Gastrocnemius medialis (tissue), 4 donors: ENCODE measurements around the gene CHMP1B. TPM values are rescaled to one million over a fixed set of nuclear protein-coding genes. Genes with fewer than 3 reads are reported as not detected.

Experiments
- ATAC-seq, 2 donors: fragments of 150-250 bp; one replicate each; pipeline ENCODE4 v1.9.1; 2016
- DNase-seq, 2 donors: peaks; one replicate each; pipeline ENCODE4 v3.0.0-alpha.2; 2019
- H3K27ac ChIP-seq, 4 donors: fragments of 200-600 bp; sonication (generic); 1 replicate in 1 of 4; 2 replicates in 3 of 4; pipeline ENCODE4 v1.5.1; 2016 to 2018; ENCODE audit warnings: mild to moderate bottlenecking in 2 of 4, moderate library complexity in 1 of 4
- H3K27me3 ChIP-seq, 3 donors: fragments of 200-600 bp; sonication (generic) in 2 of 3; 1 replicate in 1 of 3; 2 replicates in 2 of 3; pipeline versions ENCODE4 v1.5.1 to v1.6.0; 2016 to 2019; ENCODE audit warnings: mild to moderate bottlenecking in 1 of 3, moderate library complexity in 1 of 3
- H3K36me3 ChIP-seq, 2 donors: fragments of 200-600 bp; sonication (generic) in 1 of 2; one replicate each; pipeline ENCODE4 v1.5.1; 2017 to 2018
- H3K4me1 ChIP-seq, 2 donors: fragments of 200-600 bp; sonication (generic) in 1 of 2; one replicate each; pipeline ENCODE4 v1.5.1; 2016 to 2017; ENCODE audit warnings: mild to moderate bottlenecking in 2 of 2
- H3K4me3 ChIP-seq, 4 donors: fragments of 200-600 bp; sonication (generic) in 3 of 4; 1 replicate in 1 of 4; 2 replicates in 3 of 4; pipeline ENCODE4 v1.5.1; 2016 to 2019; ENCODE audit warnings: mild to moderate bottlenecking in 2 of 4
- H3K9me3 ChIP-seq, 3 donors: fragments of 200-600 bp; sonication (generic) in 2 of 3; 1 replicate in 1 of 3; 2 replicates in 2 of 3; pipeline ENCODE4 v1.5.1; 2016 to 2019
- POLR2A ChIP-seq, 2 donors: fragments of 450-650 bp; IDR thresholded peaks; one replicate each; pipeline ENCODE4 v1.6.1; 2017; ENCODE audit warnings: antibody characterized with exemption in 2 of 2, mild to moderate bottlenecking in 2 of 2, moderate library complexity in 2 of 2
- in situ Hi-C, 4 donors: fragments of 200-750 bp; cut with MboI; loops; one replicate each; pipeline versions ENCODE4 v1.15.0 to v1.8.0; 2017; ENCODE audit warnings: low sequenced_read_pairs in 4 of 4
- intact Hi-C: fragments of 100-400 bp; cut with DNase I; formaldehyde crosslinking; loops from one replicate; pipeline ENCODE4 v1.15.1; 2023; ENCODE audit warnings: low total_unique reads
- total RNA-seq, 4 donors: library from RNA; depleted of rRNA; stranded (reverse); fragments of >200 nt; gene quantifications; one replicate each; pipeline versions ENCODE4 v1.1.0 to v1.2.3, GENCODE V29; 2016
- TF ChIP-seq, protein P1 (sequence below), 5 experiments: fragments of 450-650 bp in 3 of 5; fragments of 200-600 bp in 2 of 5; sonication (generic) in 2 of 5; IDR thresholded peaks in 4 of 5; conservative IDR thresholded peaks in 1 of 5; 1 replicate in 4 of 5; 2 replicates in 1 of 5; pipeline ENCODE4 v1.5.1; 2016 to 2019; ENCODE audit warnings: antibody characterized with exemption in 5 of 5, mild to moderate bottlenecking in 3 of 5, moderate library complexity in 3 of 5

The CHMP1B gene
- total RNA-seq, 4 donors from 2014 or later: 347 to 634 (median 407) TPM

DNA sequence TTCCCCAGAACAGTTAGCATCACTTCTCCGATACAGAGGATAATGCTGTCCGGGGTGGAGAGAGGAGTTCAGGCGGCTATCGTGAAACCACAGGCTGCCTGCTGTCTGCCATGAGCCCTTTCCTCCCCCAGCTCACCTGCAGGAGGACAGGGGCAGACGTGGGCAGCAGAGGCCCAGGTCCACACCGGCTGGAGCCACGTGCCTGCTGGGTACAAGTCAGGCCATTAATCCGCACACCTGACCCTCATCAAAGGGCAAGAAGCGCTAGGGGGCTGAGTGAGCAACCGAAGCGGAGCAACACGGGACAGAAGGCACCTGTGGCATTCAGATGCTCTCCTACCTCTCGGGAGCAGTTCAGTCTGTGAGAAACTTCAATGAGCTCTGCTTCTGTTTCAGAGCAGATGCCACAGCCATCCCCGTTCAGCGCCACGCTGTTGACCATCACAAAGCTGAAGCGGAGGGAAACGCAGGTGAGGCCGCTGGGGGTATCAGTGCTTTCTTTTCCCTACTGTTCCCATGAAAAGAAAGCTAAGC, 35.4 kb downstream of the CHMP1B start:
- ATAC-seq (no peak), DNase-seq (no peak)
- Histone ChIP-seq H3K27me3 (no peaks in the 10 kb centered on the region), H3K4me1 (no peaks in the 10 kb centered on the region), H3K9me3 (no peaks in the 10 kb centered on the region), H3K27ac (no peak overlapping the region), H3K36me3 (peaks cover 0 to 85% of the 10 kb centered on the region in 2 donors), H3K4me3 (no peak overlapping the region)
- no peak for TF ChIP-seq POLR2A (IDR thresholded peaks at IDR 0.05)
- TF ChIP-seq, protein P1, sequence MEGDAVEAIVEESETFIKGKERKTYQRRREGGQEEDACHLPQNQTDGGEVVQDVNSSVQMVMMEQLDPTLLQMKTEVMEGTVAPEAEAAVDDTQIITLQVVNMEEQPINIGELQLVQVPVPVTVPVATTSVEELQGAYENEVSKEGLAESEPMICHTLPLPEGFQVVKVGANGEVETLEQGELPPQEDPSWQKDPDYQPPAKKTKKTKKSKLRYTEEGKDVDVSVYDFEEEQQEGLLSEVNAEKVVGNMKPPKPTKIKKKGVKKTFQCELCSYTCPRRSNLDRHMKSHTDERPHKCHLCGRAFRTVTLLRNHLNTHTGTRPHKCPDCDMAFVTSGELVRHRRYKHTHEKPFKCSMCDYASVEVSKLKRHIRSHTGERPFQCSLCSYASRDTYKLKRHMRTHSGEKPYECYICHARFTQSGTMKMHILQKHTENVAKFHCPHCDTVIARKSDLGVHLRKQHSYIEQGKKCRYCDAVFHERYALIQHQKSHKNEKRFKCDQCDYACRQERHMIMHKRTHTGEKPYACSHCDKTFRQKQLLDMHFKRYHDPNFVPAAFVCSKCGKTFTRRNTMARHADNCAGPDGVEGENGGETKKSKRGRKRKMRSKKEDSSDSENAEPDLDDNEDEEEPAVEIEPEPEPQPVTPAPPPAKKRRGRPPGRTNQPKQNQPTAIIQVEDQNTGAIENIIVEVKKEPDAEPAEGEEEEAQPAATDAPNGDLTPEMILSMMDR (IDR thresholded peaks at IDR 0.05 in 4 of 5, conservative IDR thresholded peaks at IDR 0.05 in 1 of 5): no peak
- intact Hi-C loops: no loop called here
- in situ Hi-C loops: no loop called here

DNA sequence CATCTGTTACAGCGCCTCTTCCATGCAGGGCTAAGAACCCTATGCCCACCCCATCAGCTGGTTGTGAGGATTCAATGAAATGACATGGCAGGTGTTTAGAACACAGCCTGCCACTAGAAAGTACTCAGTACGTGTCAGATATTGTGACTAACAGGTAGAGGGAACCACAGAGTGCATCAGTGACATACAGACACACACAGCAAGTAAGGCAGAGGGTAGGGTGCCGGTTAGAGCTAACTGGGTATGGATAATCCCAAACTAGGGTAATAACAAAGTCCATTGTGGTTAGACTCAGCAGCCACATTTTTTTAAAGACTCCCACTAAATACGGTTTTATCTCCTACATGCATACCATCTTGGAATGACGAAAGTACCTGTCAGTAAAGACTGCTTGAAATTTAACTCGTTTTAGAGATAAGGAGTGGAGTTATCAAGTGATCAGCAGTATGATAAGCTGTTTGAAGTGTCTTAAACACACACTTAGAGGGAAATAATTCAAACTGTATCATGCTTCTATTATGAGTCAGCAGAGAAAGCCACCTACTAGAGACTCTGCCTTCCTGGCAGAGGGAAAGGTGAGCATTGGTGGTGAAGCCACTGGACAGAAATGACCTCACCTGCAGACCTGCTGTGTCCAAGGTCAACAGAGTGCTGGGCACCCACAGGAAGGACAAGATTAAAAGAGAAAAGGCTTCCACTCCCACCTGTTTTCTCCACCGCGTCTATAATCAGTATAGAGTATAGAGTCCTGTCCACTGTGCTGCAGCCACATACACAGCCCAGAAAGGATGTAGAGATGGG, 36.3 kb downstream of the CHMP1B start:
- no peaks in the 10 kb centered on the region for H3K9me3 ChIP-seq
- no peaks in the 10 kb centered on the region for H3K4me1 ChIP-seq
- TF ChIP-seq, protein P1 (IDR thresholded peaks at IDR 0.05 in 4 of 5, conservative IDR thresholded peaks at IDR 0.05 in 1 of 5): no peak
- no peak for TF ChIP-seq POLR2A (IDR thresholded peaks at IDR 0.05)
- no peak for ATAC-seq
- no peak for DNase-seq
- H3K36me3 ChIP-seq: peaks cover 0 to 80% of the 10 kb centered on the region in 2 donors
- no peak overlapping the region for H3K27ac ChIP-seq
- in situ Hi-C loops: no loop called here
- intact Hi-C loops: no loop called here
- no peak overlapping the region for H3K4me3 ChIP-seq
- no peaks in the 10 kb centered on the region for H3K27me3 ChIP-seq

DNA sequence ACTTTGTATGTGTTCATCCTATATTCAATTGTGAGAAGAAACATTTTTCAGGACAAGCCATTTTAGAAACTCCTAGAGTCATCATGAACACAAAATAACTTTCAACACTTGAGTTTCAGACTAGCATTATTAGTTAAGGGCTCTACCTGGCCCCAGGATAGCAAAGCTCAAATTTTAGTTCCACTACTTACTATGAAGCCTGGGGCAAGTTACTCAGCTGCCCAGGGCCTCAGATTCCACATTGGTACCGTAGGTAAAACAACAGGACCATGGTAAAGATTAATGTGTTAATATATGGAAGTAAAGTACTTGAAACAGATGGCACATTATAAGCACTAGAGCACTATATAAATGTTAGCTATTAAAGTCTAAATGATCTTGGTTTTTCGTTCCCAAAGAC, 37.5 kb downstream of the CHMP1B start:
- H3K9me3 ChIP-seq: no peaks in the 10 kb centered on the region
- no peak overlapping the region for H3K4me3 ChIP-seq
- no peak for DNase-seq
- in situ Hi-C loops: no loop called here
- H3K4me1 ChIP-seq: no peaks in the 10 kb centered on the region
- H3K27me3 ChIP-seq: no peaks in the 10 kb centered on the region
- H3K36me3 ChIP-seq: peaks cover 0 to 84% of the 10 kb centered on the region in 2 donors
- intact Hi-C loops: no loop called here
- no peak overlapping the region for H3K27ac ChIP-seq
- no peak for ATAC-seq
- TF ChIP-seq, protein P1 (IDR thresholded peaks at IDR 0.05 in 4 of 5, conservative IDR thresholded peaks at IDR 0.05 in 1 of 5): no peak
- TF ChIP-seq POLR2A (IDR thresholded peaks at IDR 0.05): no peak

DNA sequence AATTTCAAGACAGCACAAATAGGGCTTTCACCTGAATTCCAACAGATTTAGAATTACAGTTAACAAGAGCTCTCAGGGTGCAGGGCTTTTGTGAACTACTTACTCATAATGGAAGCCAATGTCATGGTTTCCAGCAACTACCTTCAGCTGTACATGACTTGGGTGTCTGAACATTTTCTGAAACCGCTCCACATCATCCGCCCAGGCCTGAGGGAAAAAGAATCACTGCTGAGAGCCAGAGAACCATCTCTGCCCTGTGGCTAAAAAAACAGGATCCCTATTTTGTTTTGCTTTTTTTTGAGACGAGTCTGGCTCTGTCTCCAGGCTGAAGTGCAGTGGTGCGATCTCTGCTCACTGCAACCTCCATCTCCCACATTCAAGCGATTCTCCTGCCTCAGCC, 38.1 kb downstream of the CHMP1B start:
- Histone ChIP-seq H3K36me3 (peaks cover 0 to 82% of the 10 kb centered on the region in 2 donors), H3K4me1 (no peaks in the 10 kb centered on the region), H3K4me3 (no peak overlapping the region), H3K27me3 (no peaks in the 10 kb centered on the region), H3K9me3 (no peaks in the 10 kb centered on the region), H3K27ac (no peak overlapping the region)
- intact Hi-C loops (no loop called here), in situ Hi-C loops (no loop called here)
- TF ChIP-seq, protein P1 (IDR thresholded peaks at IDR 0.05 in 4 of 5, conservative IDR thresholded peaks at IDR 0.05 in 1 of 5): no peak
- TF ChIP-seq POLR2A (IDR thresholded peaks at IDR 0.05): no peak
- ATAC-seq (no peak), DNase-seq (no peak)
